Caco-2 (cell line): ENCODE data around the gene C1GALT1C1L. TPM values are rescaled to one million over a fixed set of nuclear protein-coding genes. Genes with fewer than 3 reads are reported as not detected.

Source experiments
- BruUV-seq: library from RNA; stranded (reverse); fragments of 400-500 nt; replicated peaks from 2 replicates; lab custom pipeline; 2021; lab: Mats Ljungman, UMichigan
- CTCF ChIA-PET: fragments of 300-600 bp; sonication (Branson Sonifier 250); formaldehyde crosslinking; loops from one replicate; lab custom pipeline; 2022; ENCODE audit warnings: antibody characterized with exemption; lab: Charles Lee
- POLR2A ChIA-PET: fragments of 300-600 bp; sonication (Branson Sonifier 250); formaldehyde crosslinking; loops from one replicate; lab custom pipeline; 2022; ENCODE audit warnings: antibody characterized with exemption; lab: Charles Lee
- DNase-seq, 2 experiments: peaks; one replicate each; pipeline versions ENCODE4 v3.0.0 to v3.0.0-alpha.2; 2020 to 2022
- H3K27me3 ChIP-seq: replicated peaks from 2 replicates; pipeline ENCODE4 v1.6.0; 2011; ENCODE audit warnings: low read length; ENCODE audit not compliant: control insufficient read depth, insufficient read depth
- H3K36me3 ChIP-seq: 2 replicates; pipeline ENCODE4 v1.5.1; 2011; ENCODE audit warnings: low read length; ENCODE audit not compliant: control insufficient read depth, insufficient read depth
- H3K4me1 ChIP-seq: fragments of 250-450 bp; sonication (Bioruptor Pico); 2 replicates; pipeline ENCODE4 v1.5.1; 2020; ENCODE audit warnings: mild to moderate bottlenecking
- H3K4me3 ChIP-seq: 2 replicates; pipeline ENCODE4 v1.5.1; 2011; ENCODE audit warnings: low read depth, mild to moderate bottlenecking, control low read depth, low read length
- H3K9me3 ChIP-seq: fragments of 250-450 bp; sonication (Bioruptor Pico); 2 replicates; pipeline ENCODE4 v1.5.1; 2020; ENCODE audit warnings: mild to moderate bottlenecking, moderate library complexity
- H3K27ac Mint-ChIP-seq: one replicate; pipeline ENCODE4 v1.8.0; 2022; ENCODE audit warnings: mixed read lengths; ENCODE audit not compliant: unreplicated experiment
- H3K27me3 Mint-ChIP-seq: one replicate; pipeline ENCODE4 v1.8.0; 2022; ENCODE audit warnings: mixed read lengths; ENCODE audit not compliant: insufficient read depth, unreplicated experiment
- H3K36me3 Mint-ChIP-seq: one replicate; pipeline ENCODE4 v1.8.0; 2022; ENCODE audit warnings: mild to moderate bottlenecking, mixed read lengths; ENCODE audit not compliant: insufficient read depth, unreplicated experiment
- H3K4me1 Mint-ChIP-seq: one replicate; pipeline ENCODE4 v1.8.0; 2022; ENCODE audit warnings: low read depth, mixed read lengths; ENCODE audit not compliant: unreplicated experiment
- H3K4me3 Mint-ChIP-seq: one replicate; pipeline ENCODE4 v1.8.0; 2022; ENCODE audit warnings: mild to moderate bottlenecking, moderate library complexity, mixed read lengths; ENCODE audit not compliant: unreplicated experiment
- H3K9me3 Mint-ChIP-seq: one replicate; pipeline ENCODE4 v1.8.0; 2022; ENCODE audit warnings: mixed read lengths; ENCODE audit not compliant: unreplicated experiment
- intact Hi-C: fragments of 100-400 bp; cut with micrococcal nuclease; formaldehyde crosslinking; loops from one replicate; pipeline ENCODE4 v1.10.0; 2022; ENCODE audit not compliant: unreplicated experiment
- total RNA-seq: library from RNA; stranded (reverse); gene quantifications from 2 replicates; pipeline ENCODE4 v1.2.3, GENCODE V29; 2022
- TF ChIP-seq, protein P1 (sequence below), 2 experiments: fragments of 200-600 bp in 1 of 2; IDR thresholded peaks; 1 replicate in 1 of 2; 2 replicates in 1 of 2; pipeline versions ENCODE4 v1.5.1 to v1.8.0; 2011 to 2022; ENCODE audit warnings: antibody characterized with exemption in 1 of 2, control low read depth in 1 of 2, inconsistent platforms in 1 of 2, low read depth in 1 of 2, low read length in 1 of 2, mild to moderate bottlenecking in 1 of 2, moderate library complexity in 1 of 2; ENCODE audit not compliant: insufficient read depth in 1 of 2, severe bottlenecking in 1 of 2, unreplicated experiment in 1 of 2

Gene C1GALT1C1L
- total RNA-seq, 1 experiment from 2014 or later: 1.0 TPM

DNA sequence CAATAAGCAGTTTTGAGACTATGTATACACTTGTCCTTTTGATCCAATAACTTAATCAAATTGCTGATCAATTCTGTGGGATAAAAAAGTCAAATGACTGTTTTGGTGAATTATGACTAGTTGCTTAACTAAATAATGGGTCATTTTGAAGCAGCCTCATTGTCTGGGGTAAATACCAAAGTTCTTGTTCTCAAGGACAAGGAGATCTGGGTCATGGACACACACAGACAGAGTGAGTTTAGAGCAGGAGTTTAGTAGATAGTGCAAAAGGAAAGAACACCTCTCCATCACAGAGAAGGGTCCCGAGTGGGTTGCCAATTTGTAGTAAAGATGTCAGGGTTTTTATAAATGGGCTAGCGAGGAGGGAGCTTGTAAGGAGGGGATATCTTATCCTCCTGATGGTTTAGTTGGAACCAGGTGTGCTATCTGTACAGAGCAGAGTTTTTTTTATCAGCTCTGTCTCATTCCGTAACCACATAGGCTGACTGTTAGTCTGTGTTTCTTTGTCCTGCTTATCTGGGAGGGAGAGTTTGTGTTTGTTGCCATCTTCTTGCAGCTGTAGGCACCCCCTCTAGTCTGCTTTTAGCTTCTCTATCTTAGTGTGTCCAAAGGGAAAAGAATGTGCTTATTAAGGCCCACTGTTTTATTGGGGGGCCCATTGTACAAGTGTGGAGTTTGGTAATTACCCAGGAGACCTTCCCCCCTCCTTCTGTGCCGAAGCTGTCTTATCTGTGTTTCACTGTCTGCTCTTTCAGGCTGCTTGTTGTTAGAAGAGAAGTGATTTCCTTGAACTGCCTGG lies 48.7 kb upstream of the C1GALT1C1L start:
- POLR2A ChIA-PET: no interaction called here
- DNase-seq: peak in 1 of 2 experiments; percentile 26
- Mint-ChIP-seq H3K4me3 (peak overlapping the region; percentile 71), H3K27ac (peak overlapping the region; percentile 52), H3K27me3 (no peaks in the 10 kb centered on the region), H3K4me1 (peaks cover 9% of the 10 kb centered on the region), H3K36me3 (no peaks in the 10 kb centered on the region), H3K9me3 (no peaks in the 10 kb centered on the region)
- BruUV-seq: no TSS peak
- no peaks in the 10 kb centered on the region for H3K36me3 ChIP-seq
- intact Hi-C loops: no loop called here
- no peaks in the 10 kb centered on the region; the same call in 1 of the 2 replicates for H3K27me3 ChIP-seq
- H3K9me3 ChIP-seq: no peaks in the 10 kb centered on the region
- H3K4me1 ChIP-seq: peaks cover 21% of the 10 kb centered on the region
- TF ChIP-seq, protein P1, sequence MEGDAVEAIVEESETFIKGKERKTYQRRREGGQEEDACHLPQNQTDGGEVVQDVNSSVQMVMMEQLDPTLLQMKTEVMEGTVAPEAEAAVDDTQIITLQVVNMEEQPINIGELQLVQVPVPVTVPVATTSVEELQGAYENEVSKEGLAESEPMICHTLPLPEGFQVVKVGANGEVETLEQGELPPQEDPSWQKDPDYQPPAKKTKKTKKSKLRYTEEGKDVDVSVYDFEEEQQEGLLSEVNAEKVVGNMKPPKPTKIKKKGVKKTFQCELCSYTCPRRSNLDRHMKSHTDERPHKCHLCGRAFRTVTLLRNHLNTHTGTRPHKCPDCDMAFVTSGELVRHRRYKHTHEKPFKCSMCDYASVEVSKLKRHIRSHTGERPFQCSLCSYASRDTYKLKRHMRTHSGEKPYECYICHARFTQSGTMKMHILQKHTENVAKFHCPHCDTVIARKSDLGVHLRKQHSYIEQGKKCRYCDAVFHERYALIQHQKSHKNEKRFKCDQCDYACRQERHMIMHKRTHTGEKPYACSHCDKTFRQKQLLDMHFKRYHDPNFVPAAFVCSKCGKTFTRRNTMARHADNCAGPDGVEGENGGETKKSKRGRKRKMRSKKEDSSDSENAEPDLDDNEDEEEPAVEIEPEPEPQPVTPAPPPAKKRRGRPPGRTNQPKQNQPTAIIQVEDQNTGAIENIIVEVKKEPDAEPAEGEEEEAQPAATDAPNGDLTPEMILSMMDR (IDR thresholded peaks at IDR 0.05; ENCODE audit: insufficient read depth in 1 of 2, low read depth in 1 of 2, low read length in 1 of 2, severe bottlenecking in 1 of 2, unreplicated experiment in 1 of 2): no peak
- CTCF ChIA-PET: interaction anchor here (2.5 kb wide), 1 partner anchor 120 kb away, joined by 6 read pairs; no protein-coding TSS in a partner anchor
- peak overlapping the region; percentile 20; the same call in 1 of the 2 replicates for H3K4me3 ChIP-seq

DNA sequence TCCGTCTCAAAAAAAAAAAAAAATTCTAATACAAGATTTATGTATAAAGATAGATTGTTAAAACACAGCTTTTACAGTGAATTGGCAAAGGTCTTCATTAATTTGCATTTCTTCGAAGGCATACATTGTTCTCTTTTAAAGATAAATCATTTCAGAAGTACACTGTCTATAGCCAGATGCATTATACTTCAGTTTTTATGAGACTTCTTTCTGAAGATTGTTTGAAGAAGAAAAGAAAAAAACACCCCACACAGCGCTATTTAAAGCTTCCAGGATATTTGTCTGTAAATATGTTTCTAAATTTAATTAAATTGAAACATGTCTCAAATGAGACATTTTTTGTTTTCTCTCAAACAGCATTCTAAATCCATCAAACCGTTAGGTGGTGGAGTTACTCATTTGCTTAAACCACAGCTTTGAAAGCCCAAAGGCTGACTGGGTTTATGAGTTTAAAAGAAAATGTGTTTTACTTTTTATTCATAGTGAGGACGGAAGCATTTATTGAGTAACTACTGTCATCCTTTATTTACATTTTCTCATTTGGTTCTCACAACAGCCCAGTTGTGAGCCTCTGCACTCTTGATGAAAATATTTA lies 42.4 kb upstream of the C1GALT1C1L start:
- Histone ChIP-seq H3K27me3 (no peaks in the 10 kb centered on the region; the same call in 1 of the 2 replicates), H3K9me3 (no peaks in the 10 kb centered on the region), H3K4me1 (no peaks in the 10 kb centered on the region), H3K4me3 (no peak overlapping the region), H3K36me3 (no peaks in the 10 kb centered on the region)
- no peak overlapping the region for H3K27ac Mint-ChIP-seq
- intact Hi-C loops: no loop called here
- POLR2A ChIA-PET: no interaction called here
- H3K4me1 Mint-ChIP-seq: no peaks in the 10 kb centered on the region
- H3K4me3 Mint-ChIP-seq: no peak overlapping the region
- no TSS peak for BruUV-seq
- DNase-seq: no peak
- CTCF ChIA-PET: no interaction called here
- peaks cover 10% of the 10 kb centered on the region for H3K27me3 Mint-ChIP-seq
- TF ChIP-seq, protein P1 (IDR thresholded peaks at IDR 0.05; ENCODE audit: insufficient read depth in 1 of 2, low read depth in 1 of 2, low read length in 1 of 2, severe bottlenecking in 1 of 2, unreplicated experiment in 1 of 2): no peak
- H3K9me3 Mint-ChIP-seq: no peaks in the 10 kb centered on the region
- H3K36me3 Mint-ChIP-seq: no peaks in the 10 kb centered on the region

DNA sequence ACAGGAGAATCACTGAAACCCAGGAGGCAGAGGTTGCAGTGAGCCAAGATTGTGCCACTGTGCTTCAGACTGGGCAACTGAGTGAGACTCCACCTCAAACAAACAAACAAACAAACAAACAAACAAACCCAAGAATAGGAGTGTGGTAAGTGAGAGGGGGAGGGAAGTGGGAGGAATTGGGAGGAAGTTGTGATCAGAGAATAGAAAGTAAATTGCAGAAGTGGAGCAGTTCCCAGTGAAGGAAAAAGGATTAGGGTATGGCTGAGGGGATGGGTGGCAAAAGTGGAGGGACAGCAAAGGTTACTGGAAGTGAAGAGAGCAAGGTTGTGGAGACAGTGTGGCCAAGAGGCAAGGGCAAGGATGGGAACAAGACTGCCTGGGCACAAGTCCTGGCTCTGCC lies 41.1 kb upstream of the C1GALT1C1L start:
- Mint-ChIP-seq H3K9me3 (no peaks in the 10 kb centered on the region), H3K27ac (no peak overlapping the region), H3K36me3 (no peaks in the 10 kb centered on the region), H3K27me3 (peaks cover 13% of the 10 kb centered on the region), H3K4me3 (no peak overlapping the region), H3K4me1 (no peaks in the 10 kb centered on the region)
- Histone ChIP-seq H3K9me3 (no peaks in the 10 kb centered on the region), H3K27me3 (no peaks in the 10 kb centered on the region; the same call in 1 of the 2 replicates), H3K4me3 (no peak overlapping the region), H3K4me1 (no peaks in the 10 kb centered on the region), H3K36me3 (no peaks in the 10 kb centered on the region)
- DNase-seq: no peak
- BruUV-seq: no TSS peak
- TF ChIP-seq, protein P1 (IDR thresholded peaks at IDR 0.05; ENCODE audit: insufficient read depth in 1 of 2, low read depth in 1 of 2, low read length in 1 of 2, severe bottlenecking in 1 of 2, unreplicated experiment in 1 of 2): no peak
- intact Hi-C loops: no loop called here
- ChIA-PET CTCF (no interaction called here), POLR2A (no interaction called here)
